Measurements from ENCODE around the gene FLRT2.

FLRT2 gene

DNA sequence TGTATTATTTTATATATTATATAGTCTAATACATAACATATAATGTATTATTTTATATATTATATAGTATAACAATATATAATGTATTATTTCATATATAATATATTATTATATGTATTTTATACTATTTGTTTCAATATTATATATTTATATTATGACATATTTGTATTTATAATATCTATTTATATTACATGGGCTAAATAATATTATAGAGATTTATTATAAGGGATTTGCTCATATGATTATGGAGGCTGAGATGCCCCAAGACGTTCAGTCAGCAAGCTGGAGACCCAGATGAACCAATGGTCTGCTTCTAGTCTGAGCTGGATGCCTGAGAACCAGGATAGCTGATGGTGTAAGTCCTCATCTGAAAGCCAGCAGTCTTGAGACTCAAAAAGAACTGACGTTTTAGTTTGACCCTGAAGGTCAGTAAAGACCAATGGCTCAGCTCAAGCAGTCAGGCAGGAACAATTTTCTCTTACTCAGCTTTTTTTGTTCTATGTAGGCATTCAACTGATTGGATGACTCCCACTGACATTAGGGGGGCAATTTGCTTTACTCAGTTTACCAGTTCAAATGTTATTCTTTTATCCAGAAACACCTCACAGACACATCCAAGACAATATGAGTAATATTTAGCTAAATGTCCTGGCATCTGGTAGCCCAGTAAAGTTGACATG lies 130.4 kb downstream of the FLRT2 start:
- no peak for DNase-seq (ENCODE audit: low read depth)
- TF ChIP-seq, protein P1, sequence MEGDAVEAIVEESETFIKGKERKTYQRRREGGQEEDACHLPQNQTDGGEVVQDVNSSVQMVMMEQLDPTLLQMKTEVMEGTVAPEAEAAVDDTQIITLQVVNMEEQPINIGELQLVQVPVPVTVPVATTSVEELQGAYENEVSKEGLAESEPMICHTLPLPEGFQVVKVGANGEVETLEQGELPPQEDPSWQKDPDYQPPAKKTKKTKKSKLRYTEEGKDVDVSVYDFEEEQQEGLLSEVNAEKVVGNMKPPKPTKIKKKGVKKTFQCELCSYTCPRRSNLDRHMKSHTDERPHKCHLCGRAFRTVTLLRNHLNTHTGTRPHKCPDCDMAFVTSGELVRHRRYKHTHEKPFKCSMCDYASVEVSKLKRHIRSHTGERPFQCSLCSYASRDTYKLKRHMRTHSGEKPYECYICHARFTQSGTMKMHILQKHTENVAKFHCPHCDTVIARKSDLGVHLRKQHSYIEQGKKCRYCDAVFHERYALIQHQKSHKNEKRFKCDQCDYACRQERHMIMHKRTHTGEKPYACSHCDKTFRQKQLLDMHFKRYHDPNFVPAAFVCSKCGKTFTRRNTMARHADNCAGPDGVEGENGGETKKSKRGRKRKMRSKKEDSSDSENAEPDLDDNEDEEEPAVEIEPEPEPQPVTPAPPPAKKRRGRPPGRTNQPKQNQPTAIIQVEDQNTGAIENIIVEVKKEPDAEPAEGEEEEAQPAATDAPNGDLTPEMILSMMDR (conservative IDR thresholded peaks at IDR 0.05; ENCODE audit: low read depth, low read length): no peak
- H3K4me3 ChIP-seq (ENCODE audit: low read length): no peak overlapping the region

DNA sequence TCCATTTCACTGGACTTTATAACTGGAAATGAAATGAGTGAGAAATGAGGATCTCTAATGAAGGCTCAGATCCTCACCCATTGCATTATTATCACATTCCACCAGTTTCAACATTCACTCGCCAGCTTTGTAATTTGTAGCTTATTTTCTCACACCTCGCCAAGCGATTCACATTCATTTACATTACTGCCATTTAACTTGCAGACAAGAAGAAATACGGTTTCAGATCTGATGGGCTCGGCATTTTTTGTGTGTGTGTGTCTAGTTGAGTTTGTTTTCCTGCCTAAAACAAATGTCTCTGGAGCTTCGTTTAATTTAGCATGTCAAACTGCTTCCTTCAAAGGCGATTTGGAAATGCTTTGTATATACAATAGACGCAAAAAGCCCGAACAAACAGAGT lies 132.2 kb downstream of the FLRT2 start:
- no peak overlapping the region for H3K4me3 ChIP-seq (ENCODE audit: low read length)

DNA sequence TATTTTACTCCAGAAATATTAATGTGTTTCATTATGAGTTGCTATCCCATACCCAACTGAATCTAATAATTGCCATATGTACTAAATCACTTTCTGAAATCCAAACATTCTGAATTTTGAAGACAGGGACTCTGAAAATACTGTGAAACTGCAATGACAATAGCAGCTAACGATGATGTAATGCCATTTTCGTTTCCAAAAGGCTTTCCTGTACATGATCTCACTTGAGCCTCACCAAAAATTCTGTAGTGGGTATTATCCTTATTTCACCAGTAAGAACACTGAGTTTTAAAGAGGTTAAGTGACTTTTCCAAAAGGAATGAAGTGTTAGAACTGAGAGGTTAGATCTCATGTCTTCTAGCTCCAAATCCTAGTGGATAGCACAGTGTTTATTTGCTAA lies 133.3 kb downstream of the FLRT2 start:
- TF ChIP-seq, protein P1 (conservative IDR thresholded peaks at IDR 0.05; ENCODE audit: low read depth, low read length): no peak
- no peak overlapping the region for H3K4me3 ChIP-seq (ENCODE audit: low read length)
- DNase-seq (ENCODE audit: low read depth): no peak

More for the DNA sequence above, 132.2 kb downstream of the FLRT2 start:
- TF ChIP-seq, protein P1 (conservative IDR thresholded peaks at IDR 0.05; ENCODE audit: low read depth, low read length): no peak
- no peak for DNase-seq (ENCODE audit: low read depth)

DNA sequence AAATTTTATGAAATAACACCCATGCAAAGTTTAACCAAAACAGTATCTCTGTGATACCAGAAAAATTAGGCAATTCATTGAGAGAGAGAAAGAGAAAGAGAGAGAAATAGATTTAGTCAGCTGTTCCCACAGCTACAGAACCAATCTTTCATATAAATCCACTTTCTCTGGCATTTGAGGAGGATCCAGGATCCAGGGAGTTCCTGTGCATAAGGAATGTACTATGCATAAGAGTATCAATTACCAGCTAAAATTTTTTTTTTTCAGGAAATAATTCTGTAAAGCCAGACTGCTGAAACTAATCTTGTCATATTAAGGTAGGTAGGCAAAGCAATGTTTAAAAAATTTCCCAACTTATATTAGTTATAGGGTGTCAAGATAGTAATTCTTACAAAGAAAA lies 133.7 kb downstream of the FLRT2 start:
- no peak for DNase-seq (ENCODE audit: low read depth)
- TF ChIP-seq, protein P1 (conservative IDR thresholded peaks at IDR 0.05; ENCODE audit: low read depth, low read length): no peak
- no peak overlapping the region for H3K4me3 ChIP-seq (ENCODE audit: low read length)

DNA sequence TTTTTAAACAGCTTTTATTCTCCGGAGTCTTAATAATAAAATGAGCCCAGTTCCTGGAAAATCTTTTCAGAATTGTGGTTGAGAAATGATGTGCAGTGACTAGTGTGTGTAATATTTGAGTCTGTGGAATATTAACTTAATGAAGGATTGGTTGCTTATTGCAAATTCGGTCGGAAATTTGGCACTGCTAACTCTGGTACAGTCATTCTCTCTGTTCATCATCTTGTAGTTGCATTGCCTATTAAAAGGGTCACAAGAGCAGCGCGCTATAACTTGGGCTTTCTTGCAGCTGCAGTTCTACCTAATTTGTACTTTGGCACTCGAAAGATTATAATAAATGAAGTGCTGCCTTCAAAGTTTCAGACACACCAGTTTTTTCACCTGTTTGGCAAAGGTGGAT lies 146.0 kb downstream of the FLRT2 start:
- H3K4me3 ChIP-seq (ENCODE audit: low read length): no peak overlapping the region
- DNase-seq (ENCODE audit: low read depth): peak; percentile 73
- TF ChIP-seq, protein P1 (conservative IDR thresholded peaks at IDR 0.05; ENCODE audit: low read depth, low read length): no peak

DNA sequence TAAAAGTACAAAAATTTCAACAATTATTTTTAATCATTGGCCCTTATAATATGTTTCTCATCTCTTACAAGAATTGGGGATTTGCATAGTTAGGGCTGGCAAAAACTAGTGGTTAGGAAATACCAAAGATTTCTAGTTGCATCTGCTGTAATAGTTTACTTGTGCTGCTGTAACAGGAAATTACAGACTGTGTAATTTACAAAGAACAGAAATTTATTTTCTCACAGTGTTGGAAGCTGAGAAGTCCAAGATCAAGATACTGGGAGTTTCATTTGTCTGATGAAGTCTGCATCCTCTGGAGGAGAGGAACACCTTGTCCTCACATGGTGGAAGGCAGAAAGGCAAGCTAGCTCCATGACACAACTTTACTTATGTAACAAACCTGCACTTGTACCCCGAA lies 157.0 kb downstream of the FLRT2 start:
- TF ChIP-seq, protein P1 (conservative IDR thresholded peaks at IDR 0.05; ENCODE audit: low read depth, low read length): no peak
- DNase-seq (ENCODE audit: low read depth): no peak
- no peak overlapping the region for H3K4me3 ChIP-seq (ENCODE audit: low read length)

DNA sequence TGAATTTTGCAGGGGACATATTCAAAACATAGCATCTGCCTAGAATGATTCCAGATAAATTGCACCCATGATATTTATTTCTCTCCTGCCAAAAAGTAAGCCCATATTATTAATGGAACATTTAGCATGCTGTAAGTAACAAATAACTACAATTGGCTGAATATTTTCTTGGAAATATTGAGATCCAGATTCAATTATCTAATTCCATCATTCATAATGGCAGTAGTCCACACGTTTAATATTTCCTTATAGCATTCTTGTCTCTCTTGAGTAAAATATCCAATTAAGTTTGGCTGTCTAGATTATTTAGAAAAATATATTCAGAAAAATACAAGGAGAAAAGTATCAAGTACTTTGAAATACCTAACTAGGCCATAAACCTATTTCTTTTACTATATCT lies 157.5 kb downstream of the FLRT2 start:
- TF ChIP-seq, protein P1 (conservative IDR thresholded peaks at IDR 0.05; ENCODE audit: low read depth, low read length): no peak
- no peak overlapping the region for H3K4me3 ChIP-seq (ENCODE audit: low read length)
- DNase-seq (ENCODE audit: low read depth): no peak

Data from retinal pigment epithelial cell (primary cell).